Measurements from ENCODE around the gene NBDY.
"Not testable (repeated sequence)": the region's sequence is repeated elsewhere in the genome, so short reads cannot be mapped to it uniquely, and the experiment has no call there.

The NBDY gene

GRCh38 chrX:56766554-56767347, 37.7 kb downstream of the NBDY start:
- TF ChIP-seq CTCF (IDR thresholded peaks at IDR 0.05; ENCODE audit: unreplicated experiment in 3 of 3): no peak

GRCh38 chrX:56767348-56768119, 38.5 kb downstream of the NBDY start:
- peaks cover 11% of the 10 kb centered on the region for H3K36me3 Mint-ChIP-seq (ENCODE audit: low read depth)
- peaks cover 26% of the 10 kb centered on the region for H3K4me1 Mint-ChIP-seq
- H3K27me3 Mint-ChIP-seq (ENCODE audit: low read depth); H3K9me3 Mint-ChIP-seq: not testable (repeated sequence)
- peak overlapping the region; percentile 33 to 81 (median 75) for H3K4me3 Mint-ChIP-seq
- H3K27ac Mint-ChIP-seq: peak overlapping the region; percentile 89 to 100 (median 99)

More at GRCh38 chrX:56766554-56767347, 37.7 kb downstream of the NBDY start:
- Mint-ChIP-seq H3K27me3 (ENCODE audit: low read depth) (no peaks in the 10 kb centered on the region), H3K27ac (peak overlapping the region; percentile 89 to 100 (median 99)), H3K4me3 (peak overlapping the region; percentile 33 to 81 (median 70)), H3K9me3 (peaks cover 4% of the 10 kb centered on the region), H3K4me1 (peaks cover 28% of the 10 kb centered on the region), H3K36me3 (ENCODE audit: low read depth) (peaks cover 12% of the 10 kb centered on the region)

- H3K4me3 Mint-ChIP-seq; H3K9me3 Mint-ChIP-seq; H3K27ac Mint-ChIP-seq; H3K27me3 Mint-ChIP-seq (ENCODE audit: low read depth): not testable (repeated sequence)
- Mint-ChIP-seq H3K4me1 (peaks cover 23% of the 10 kb centered on the region), H3K36me3 (ENCODE audit: low read depth) (peaks cover 11% of the 10 kb centered on the region)
Measured at GRCh38 chrX:56768120-56768660, 39.1 kb downstream of the NBDY start.

GRCh38 chrX:56772675-56773521, 43.9 kb downstream of the NBDY start:
- H3K9me3 Mint-ChIP-seq; H3K27ac Mint-ChIP-seq; H3K4me3 Mint-ChIP-seq; H3K4me1 Mint-ChIP-seq; H3K27me3 Mint-ChIP-seq (ENCODE audit: low read depth); H3K36me3 Mint-ChIP-seq (ENCODE audit: low read depth): not testable (repeated sequence)

- not testable (repeated sequence) for H3K9me3 Mint-ChIP-seq; H3K27me3 Mint-ChIP-seq (ENCODE audit: low read depth); H3K4me1 Mint-ChIP-seq; H3K4me3 Mint-ChIP-seq; H3K27ac Mint-ChIP-seq; H3K36me3 Mint-ChIP-seq (ENCODE audit: low read depth)
Measured at GRCh38 chrX:56773522-56774060, 44.5 kb downstream of the NBDY start.

GRCh38 chrX:56778099-56778923, 49.3 kb downstream of the NBDY start:
- H3K9me3 Mint-ChIP-seq: peaks cover 24% of the 10 kb centered on the region
- H3K4me3 Mint-ChIP-seq; H3K27ac Mint-ChIP-seq; H3K27me3 Mint-ChIP-seq (ENCODE audit: low read depth); H3K4me1 Mint-ChIP-seq: not testable (repeated sequence)
- H3K36me3 Mint-ChIP-seq (ENCODE audit: low read depth): peaks cover 23% of the 10 kb centered on the region

GRCh38 chrX:56778924-56779468, 50.0 kb downstream of the NBDY start:
- H3K4me1 Mint-ChIP-seq; H3K4me3 Mint-ChIP-seq; H3K27ac Mint-ChIP-seq; H3K27me3 Mint-ChIP-seq (ENCODE audit: low read depth): not testable (repeated sequence)
- H3K9me3 Mint-ChIP-seq: peaks cover 24% of the 10 kb centered on the region
- H3K36me3 Mint-ChIP-seq (ENCODE audit: low read depth): peaks cover 24% of the 10 kb centered on the region

- H3K4me1 Mint-ChIP-seq; H3K27me3 Mint-ChIP-seq (ENCODE audit: low read depth): not testable (repeated sequence)
- peak overlapping the region in 2 of 3 experiments; percentile 64 to 70 for H3K27ac Mint-ChIP-seq
- H3K9me3 Mint-ChIP-seq: peaks cover 35% of the 10 kb centered on the region
- H3K4me3 Mint-ChIP-seq: peak overlapping the region in 1 of 3 experiments; percentile 13
- peaks cover 44% of the 10 kb centered on the region for H3K36me3 Mint-ChIP-seq (ENCODE audit: low read depth)
Measured at GRCh38 chrX:56780681-56781649, 51.9 kb downstream of the NBDY start.

Data from nephron (organoid).